ENCODE measurements around the gene KYNU.
"Not testable (repeated sequence)": the region's sequence is repeated elsewhere in the genome, so short reads cannot be mapped to it uniquely, and the experiment has no call there.

KYNU gene

GRCh38 chr2:142877216-142877838 is at the start of gene KYNU:
Gene KYNU, plus strand, starts transcription at chr2:142877664. Its CDS starts 7,704 bp downstream, at chr2:142885368.
- DNase-seq: no peak

- DNase-seq: no peak
These were observed 43.4 kb upstream of the KYNU start for GRCh38 chr2:142834021-142834420.

DNA sequence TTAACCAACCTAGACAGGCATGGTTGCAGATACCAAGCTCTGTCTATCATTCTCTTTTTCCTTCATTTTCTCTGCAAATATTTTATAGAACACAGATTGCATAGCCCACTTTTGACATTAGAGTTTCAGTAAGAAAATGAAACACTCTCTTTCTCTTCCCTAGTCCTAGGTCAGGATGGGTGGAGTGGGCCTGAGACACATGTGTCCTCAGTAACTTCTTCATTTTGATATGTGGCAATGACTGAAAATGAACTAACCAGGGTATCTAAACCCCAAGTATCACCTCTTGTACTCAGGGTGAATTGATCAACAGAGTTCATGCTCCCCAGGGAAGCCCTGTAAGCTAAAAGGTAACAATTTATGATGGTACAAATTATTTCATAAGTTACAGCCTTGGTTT is 37.0 kb upstream of the KYNU start:
- no peak for DNase-seq

GRCh38 chr2:142841788-142842187 is 35.7 kb upstream of the KYNU start:
- DNase-seq: no peak

- no peak for DNase-seq
These were observed 35.1 kb upstream of the KYNU start for GRCh38 chr2:142842369-142842768.

DNA sequence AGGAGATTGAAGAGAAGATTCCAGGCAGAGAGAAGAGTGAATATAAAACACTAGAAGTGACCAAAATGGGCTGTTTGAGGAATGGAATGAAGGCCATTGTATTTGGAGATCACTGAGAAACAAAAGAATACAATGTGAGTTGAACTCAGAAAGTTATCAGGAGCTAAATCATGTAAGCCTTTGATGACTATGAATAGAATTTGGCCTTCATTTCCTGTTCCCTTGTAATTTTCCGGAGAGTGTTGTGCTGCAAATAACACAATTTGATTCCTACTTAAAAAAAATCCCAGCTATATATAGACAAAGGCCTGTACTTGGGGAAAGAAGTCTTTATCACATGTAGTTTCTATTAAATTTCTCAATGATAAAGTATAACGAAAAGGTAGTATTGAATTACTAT is 33.7 kb upstream of the KYNU start:
- no peak for DNase-seq

DNA sequence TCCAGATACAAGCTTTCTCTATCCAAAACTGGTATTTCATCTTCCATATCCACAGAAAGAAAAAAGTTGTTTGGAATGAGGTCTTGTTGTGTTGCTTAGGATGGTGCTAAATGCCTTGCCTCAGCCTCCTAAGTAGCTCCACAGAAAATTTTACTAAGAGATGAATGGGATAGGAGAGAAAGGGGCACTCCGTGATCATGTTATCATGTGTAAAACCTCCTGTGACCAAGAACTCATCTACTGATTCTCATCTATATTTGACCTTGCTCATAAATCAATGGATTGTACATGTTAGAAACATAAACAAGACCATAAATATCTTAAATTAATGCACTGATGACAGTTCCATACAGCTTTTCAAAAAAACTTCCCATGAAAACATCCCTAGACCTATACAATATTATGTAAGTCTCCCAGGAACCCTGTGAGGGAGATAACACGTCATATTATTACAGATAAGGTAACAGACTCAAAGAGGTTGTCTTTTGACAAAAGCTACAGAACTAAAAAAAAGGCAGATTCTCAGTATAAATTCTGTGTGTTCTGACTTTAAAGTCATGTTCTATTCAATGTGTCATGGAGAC is 29.3 kb upstream of the KYNU start:
- DNase-seq: no peak

- DNase-seq: no peak
These were observed 27.6 kb upstream of the KYNU start for GRCh38 chr2:142849820-142850219.

- no peak for DNase-seq
These were observed 23.6 kb upstream of the KYNU start for GRCh38 chr2:142853912-142854311.

- DNase-seq: no peak
These were observed 20.0 kb upstream of the KYNU start for GRCh38 chr2:142857256-142858164.

DNA sequence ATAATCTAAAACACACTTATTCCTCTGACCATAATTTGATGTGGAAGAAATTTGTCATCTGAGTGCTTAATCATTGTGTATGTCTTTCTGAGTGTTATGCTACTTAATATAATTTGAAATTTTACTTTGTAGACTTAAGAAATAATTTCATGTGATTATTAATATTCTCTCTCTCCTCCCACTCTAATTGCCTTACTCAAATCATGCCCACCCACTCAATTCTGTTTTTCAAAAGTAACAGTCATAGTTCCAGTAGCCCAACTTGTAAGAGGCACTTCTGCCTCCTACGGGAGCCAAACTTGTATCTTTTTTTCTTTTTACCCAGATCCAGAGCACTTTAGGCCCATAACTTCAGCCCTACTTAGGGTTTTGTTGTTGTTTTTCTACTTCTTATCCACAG is 18.5 kb upstream of the KYNU start:
- DNase-seq: no peak

GRCh38 chr2:142862299-142862698 is 15.2 kb upstream of the KYNU start:
- no peak for DNase-seq

DNA sequence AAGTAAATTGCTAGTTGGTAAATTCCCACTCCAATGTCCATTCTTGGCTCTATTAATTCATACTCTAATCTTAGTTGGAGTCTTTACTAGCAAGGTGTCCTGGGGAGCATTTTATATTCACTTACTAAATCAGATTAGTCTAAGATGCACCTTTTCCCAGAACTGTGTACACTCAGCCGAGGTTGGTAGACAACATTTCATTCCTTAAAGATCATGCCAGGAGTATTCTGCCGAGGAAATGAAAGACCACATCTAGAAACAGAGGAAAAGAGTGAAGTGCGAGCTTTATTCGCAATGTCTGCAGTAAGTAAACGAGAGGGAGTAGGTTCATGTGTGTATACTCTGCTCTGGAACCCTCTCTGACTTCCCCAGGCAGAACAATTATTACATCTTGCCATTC is 14.6 kb upstream of the KYNU start:
- no peak for DNase-seq

DNA sequence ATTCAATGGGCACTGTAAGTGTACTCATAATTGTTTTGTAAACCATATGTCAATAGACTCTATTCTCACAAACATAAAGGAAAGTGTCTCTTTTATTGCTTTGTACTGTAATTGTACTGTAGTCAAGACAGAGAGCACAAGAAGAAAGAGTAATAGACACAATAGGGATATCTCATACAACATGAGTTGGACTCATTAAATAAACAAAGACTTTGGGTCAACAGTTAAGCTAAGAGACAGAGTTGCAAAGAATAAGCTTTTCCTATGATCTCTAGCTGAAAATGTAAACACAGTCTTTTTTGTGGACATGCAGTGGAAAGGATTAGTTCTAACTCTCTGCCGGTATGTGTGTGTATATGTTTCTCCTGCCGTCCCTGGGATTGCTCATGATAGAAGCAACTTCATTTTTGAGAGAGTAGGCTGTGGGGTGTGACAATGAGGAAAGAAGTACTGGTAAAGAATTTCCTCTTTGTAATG is 13.9 kb upstream of the KYNU start:
- no peak for DNase-seq

- DNase-seq: not testable (repeated sequence)
These were observed 12.9 kb upstream of the KYNU start for GRCh38 chr2:142864605-142865004.

DNA sequence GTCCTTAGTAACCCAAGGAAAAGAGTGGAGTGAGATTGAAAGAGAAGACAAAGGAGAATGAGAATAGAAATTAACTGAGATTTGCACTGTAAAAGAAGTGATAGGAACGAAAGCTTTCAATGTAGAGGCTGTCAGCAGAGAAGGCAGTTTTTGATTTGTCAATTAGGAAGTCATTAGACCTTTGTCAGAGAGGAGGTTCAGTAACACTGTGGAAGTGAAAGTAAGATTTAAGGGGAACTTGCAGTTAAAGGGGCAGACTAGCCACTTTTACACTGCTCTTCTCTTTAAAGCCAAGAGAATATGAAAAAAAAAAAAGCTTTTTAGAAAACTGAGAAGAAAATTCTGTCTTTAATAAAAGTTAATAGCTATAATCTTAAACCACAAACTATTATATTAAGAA is 11.5 kb upstream of the KYNU start:
- DNase-seq: no peak

GRCh38 chr2:142866426-142866825 is 11.0 kb upstream of the KYNU start:
- no peak for DNase-seq

GRCh38 chr2:142867136-142867535 is 10.3 kb upstream of the KYNU start:
- no peak for DNase-seq

DNA sequence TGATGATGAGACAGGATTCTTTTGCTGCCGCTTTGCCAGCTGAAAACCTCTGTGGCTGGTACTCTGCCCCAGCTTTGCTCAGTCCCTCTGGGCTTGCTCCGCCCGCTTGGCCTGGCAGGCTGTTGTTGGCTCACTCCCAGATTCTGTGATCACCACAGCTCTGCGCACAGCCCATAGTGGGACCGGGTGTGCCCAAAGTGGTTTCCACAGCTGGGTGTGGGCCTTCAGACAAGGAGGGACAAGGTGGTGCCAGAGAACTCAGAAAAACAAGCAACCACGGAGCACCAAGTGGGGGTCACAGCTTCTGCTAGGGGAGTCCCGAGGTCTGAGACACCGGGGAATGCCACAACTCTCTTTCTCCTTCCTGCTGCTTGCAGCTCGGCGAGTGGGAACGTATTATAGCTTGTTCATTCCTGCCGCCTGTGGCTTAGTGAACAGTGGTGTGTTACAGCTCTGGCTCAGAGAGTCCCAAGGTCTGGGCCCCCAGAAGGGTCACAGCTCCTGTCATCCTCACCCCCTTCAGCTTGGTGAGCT is 9.2 kb upstream of the KYNU start:
- no peak for DNase-seq

GRCh38 chr2:142869065-142869460 is 8.4 kb upstream of the KYNU start:
- not testable (repeated sequence) for DNase-seq

GRCh38 chr2:142869461-142870106 is 7.9 kb upstream of the KYNU start:
- DNase-seq: no peak

GRCh38 chr2:142870526-142870925 is 6.9 kb upstream of the KYNU start:
- DNase-seq: no peak

DNA sequence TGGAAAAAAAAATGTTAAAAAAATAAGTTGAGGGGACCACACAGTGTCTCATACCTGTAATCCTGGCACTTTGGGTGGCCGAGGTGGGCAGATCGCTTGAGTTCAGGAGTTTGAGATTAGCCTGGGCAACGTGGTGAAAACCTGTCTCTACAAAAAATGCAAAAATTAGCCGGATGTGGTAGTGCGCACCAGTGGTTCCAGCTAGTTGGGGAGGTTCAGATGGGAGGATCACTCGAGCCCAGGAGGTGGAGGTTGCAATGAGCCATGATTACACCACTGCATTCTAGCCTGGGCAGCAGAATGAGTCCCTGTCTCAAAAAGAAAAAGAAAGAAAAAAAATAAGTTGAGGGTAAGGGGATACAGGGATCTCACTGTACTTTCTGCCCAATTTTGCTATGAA is 6.1 kb upstream of the KYNU start:
- DNase-seq: no peak

All from activated CD4-positive, alpha-beta T cell treated with anti-CD3 and anti-CD28 coated beads, Interleukin-2, amount 50 U/mL, for 1 hour (primary cell).